Retinal pigment epithelial cell (primary cell): Measurements from ENCODE around the gene ATP8A2.

Source experiments
- DNase-seq: peaks from one replicate; pipeline ENCODE4 v3.0.0-alpha.2; 2010; ENCODE audit warnings: low read depth
- H3K4me3 ChIP-seq: 2 replicates; pipeline ENCODE4 v1.5.1; 2011; ENCODE audit warnings: mild to moderate bottlenecking, low read length, control low read depth, moderate library complexity
- CTCF ChIP-seq: conservative IDR thresholded peaks from 2 replicates; pipeline ENCODE4 v1.5.1; 2011; ENCODE audit warnings: low read depth, low read length, control low read depth, inconsistent platforms

ATP8A2 gene

GRCh38 chr13:25901460-25902376 is 529.9 kb downstream of the ATP8A2 start:
- TF ChIP-seq CTCF = no peak
- no peak for DNase-seq
- H3K4me3 ChIP-seq = no peak overlapping the region

GRCh38 chr13:25902455-25902854 is 530.7 kb downstream of the ATP8A2 start:
- no peak for DNase-seq
- H3K4me3 ChIP-seq = no peak overlapping the region
- no peak for TF ChIP-seq CTCF

GRCh38 chr13:25902891-25903341 is 531.1 kb downstream of the ATP8A2 start:
- TF ChIP-seq CTCF = no peak
- no peak overlapping the region for H3K4me3 ChIP-seq
- no peak for DNase-seq

GRCh38 chr13:25904830-25905229 is 533.1 kb downstream of the ATP8A2 start:
- no peak for TF ChIP-seq CTCF
- no peak for DNase-seq
- H3K4me3 ChIP-seq = no peak overlapping the region

- no peak for TF ChIP-seq CTCF
- H3K4me3 ChIP-seq = no peak overlapping the region
- DNase-seq = no peak
Observed at GRCh38 chr13:25905611-25906010, 533.8 kb downstream of the ATP8A2 start.

- TF ChIP-seq CTCF = no peak
- no peak for DNase-seq
Observed at GRCh38 chr13:25906191-25906661, 534.5 kb downstream of the ATP8A2 start.

GRCh38 chr13:25908366-25908765 is 536.6 kb downstream of the ATP8A2 start:
- H3K4me3 ChIP-seq = no peak overlapping the region
- TF ChIP-seq CTCF = no peak
- no peak for DNase-seq

More at GRCh38 chr13:25906191-25906661, 534.5 kb downstream of the ATP8A2 start:
- no peak overlapping the region for H3K4me3 ChIP-seq
